Activated CD8-positive, alpha-beta memory T cell treated with anti-CD3 and anti-CD28 coated beads, Interleukin-2, amount 50 U/mL, for 1 hour (primary cell): ENCODE measurements around the gene ALAS1.
"Not testable (repeated sequence)": the region's sequence is repeated elsewhere in the genome, so short reads cannot be mapped to it uniquely, and the experiment has no call there.

Experiments
- DNase-seq: peaks from one replicate; pipeline ENCODE4 v3.0.0-alpha.2; 2020; ENCODE audit errors: extremely low read depth

Gene ALAS1

GRCh38 chr3:52176951-52177700 is 20.8 kb upstream of the ALAS1 start:
- DNase-seq: no peak

- DNase-seq: no peak
Observed at GRCh38 chr3:52177701-52178042, 20.3 kb upstream of the ALAS1 start.

- DNase-seq: not testable (repeated sequence)
Observed at GRCh38 chr3:52178126-52178525, 19.8 kb upstream of the ALAS1 start.

GRCh38 chr3:52178537-52178936 is 19.4 kb upstream of the ALAS1 start:
- DNase-seq: no peak

- no peak for DNase-seq
Observed at GRCh38 chr3:52181543-52181942, 16.4 kb upstream of the ALAS1 start.

- no peak for DNase-seq
Observed at GRCh38 chr3:52182196-52182595, 15.8 kb upstream of the ALAS1 start.

- DNase-seq: no peak
Observed at GRCh38 chr3:52182691-52183090, 15.3 kb upstream of the ALAS1 start.

GRCh38 chr3:52183786-52184445 is 14.0 kb upstream of the ALAS1 start:
- DNase-seq: no peak

GRCh38 chr3:52184690-52185089 is 13.3 kb upstream of the ALAS1 start:
- DNase-seq: no peak

GRCh38 chr3:52185311-52185710 is 12.6 kb upstream of the ALAS1 start:
- no peak for DNase-seq

GRCh38 chr3:52185837-52186236 is 12.1 kb upstream of the ALAS1 start:
- DNase-seq: no peak

- no peak for DNase-seq
Observed at GRCh38 chr3:52186729-52187128, 11.2 kb upstream of the ALAS1 start.

- no peak for DNase-seq
Observed at GRCh38 chr3:52188556-52188955, 9.4 kb upstream of the ALAS1 start.

- no peak for DNase-seq
Observed at GRCh38 chr3:52190294-52191074, 7.5 kb upstream of the ALAS1 start.

GRCh38 chr3:52191663-52192062 is 6.3 kb upstream of the ALAS1 start:
- DNase-seq: no peak

GRCh38 chr3:52193065-52193464 is 4.9 kb upstream of the ALAS1 start:
- no peak for DNase-seq

- DNase-seq: no peak
Observed at GRCh38 chr3:52194485-52195290, 3.3 kb upstream of the ALAS1 start.

- no peak for DNase-seq
Observed at GRCh38 chr3:52195291-52195597, 2.7 kb upstream of the ALAS1 start.

- no peak for DNase-seq
Observed at GRCh38 chr3:52195823-52196331, 2.1 kb upstream of the ALAS1 start.

GRCh38 chr3:52196977-52197376 is 983 bp upstream of the ALAS1 start:
- no peak for DNase-seq

GRCh38 chr3:52197499-52197841 is 490 bp upstream of the ALAS1 start:
- no peak for DNase-seq
